ENCODE data around the gene SHROOM3. TPM values are rescaled to one million over a fixed set of nuclear protein-coding genes. Genes with fewer than 3 reads are reported as not detected.

Gene SHROOM3
- total and polyA plus RNA-seq, 2 donors from 2014 or later, result 5.5 to 67.3 TPM

DNA sequence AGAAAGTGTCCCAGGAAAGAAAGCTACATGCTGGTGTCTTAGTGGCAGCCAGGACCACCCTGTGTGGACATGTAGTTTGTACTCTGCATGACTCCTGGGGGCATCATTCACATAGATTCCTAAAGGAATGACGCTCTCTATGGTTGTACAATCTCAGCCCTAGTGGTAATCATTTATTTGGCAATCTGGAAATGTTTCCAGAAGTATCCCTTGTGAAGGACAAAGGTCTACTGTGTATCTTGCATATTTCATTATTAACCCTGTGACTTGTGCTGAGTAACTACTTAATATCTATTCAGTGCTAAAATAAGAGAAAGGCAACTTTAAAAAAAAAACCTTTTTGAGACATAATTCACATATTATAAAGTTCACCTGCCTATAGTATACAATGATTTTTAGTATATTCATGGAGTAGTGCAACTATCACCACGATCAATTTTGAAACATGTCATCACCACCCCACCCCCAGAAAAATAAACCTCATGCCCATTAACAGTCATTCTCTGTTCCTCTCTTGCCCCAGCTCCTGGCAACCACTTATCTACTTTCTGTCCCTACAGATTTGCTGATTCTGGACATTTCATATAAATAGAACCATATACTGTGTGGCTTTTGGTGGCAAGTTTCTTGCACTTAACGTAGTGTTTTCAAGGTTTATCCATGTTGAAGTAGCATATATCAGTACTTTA lies 51.7 kb downstream of the SHROOM3 start:
- Histone ChIP-seq H3K27me3 (ENCODE audit: control insufficient read depth, insufficient read depth, low read length) (no peaks in the 10 kb centered on the region), H3K4me3 (ENCODE audit: low read length in 3 of 3) (no peak overlapping the region), H3K9me3 (ENCODE audit: control insufficient read depth in 2 of 3, insufficient read depth in 1 of 3, low read length in 3 of 3) (no peaks in the 10 kb centered on the region), H3K9ac (ENCODE audit: low read length in 3 of 3) (no peak overlapping the region), H3K36me3 (ENCODE audit: control insufficient read depth in 2 of 3, insufficient read depth in 3 of 3, low read length in 3 of 3) (no peaks in the 10 kb centered on the region), H3K27ac (ENCODE audit: low read depth in 2 of 2, low read length in 2 of 2) (peak overlapping the region in 1 of 2 donors; percentile 50), H3K4me1 (ENCODE audit: control insufficient read depth in 2 of 3, insufficient read depth in 2 of 3, low read depth in 1 of 3, low read length in 3 of 3) (peaks cover 0 to 15% (median 3%) of the 10 kb centered on the region in 3 donors)
- no peak for DNase-seq
- FAIRE-seq, result no peak
- intact Hi-C loops (cut with DNase I), result no loop called here
- TF ChIP-seq CTCF (IDR thresholded peaks at IDR 0.05; ENCODE audit: borderline replicate concordance, extremely low read depth, insufficient read depth), result no peak

- DNase-seq (no peak), FAIRE-seq (no peak)
- Histone ChIP-seq H3K9ac (ENCODE audit: low read length in 3 of 3) (no peak overlapping the region), H3K4me1 (ENCODE audit: control insufficient read depth in 2 of 3, insufficient read depth in 2 of 3, low read depth in 1 of 3, low read length in 3 of 3) (peaks cover 0 to 15% (median 3%) of the 10 kb centered on the region in 3 donors), H3K27ac (ENCODE audit: low read depth in 2 of 2, low read length in 2 of 2) (no peak overlapping the region), H3K36me3 (ENCODE audit: control insufficient read depth in 2 of 3, insufficient read depth in 3 of 3, low read length in 3 of 3) (no peaks in the 10 kb centered on the region), H3K27me3 (ENCODE audit: control insufficient read depth, insufficient read depth, low read length) (no peaks in the 10 kb centered on the region), H3K4me3 (ENCODE audit: low read length in 3 of 3) (no peak overlapping the region), H3K9me3 (ENCODE audit: control insufficient read depth in 2 of 3, insufficient read depth in 1 of 3, low read length in 3 of 3) (no peaks in the 10 kb centered on the region)
- intact Hi-C loops (cut with DNase I), result no loop called here
- TF ChIP-seq CTCF (IDR thresholded peaks at IDR 0.05; ENCODE audit: borderline replicate concordance, extremely low read depth, insufficient read depth), result no peak
Observed at GRCh38 chr4:76487621-76488020, 52.6 kb downstream of the SHROOM3 start.

DNA sequence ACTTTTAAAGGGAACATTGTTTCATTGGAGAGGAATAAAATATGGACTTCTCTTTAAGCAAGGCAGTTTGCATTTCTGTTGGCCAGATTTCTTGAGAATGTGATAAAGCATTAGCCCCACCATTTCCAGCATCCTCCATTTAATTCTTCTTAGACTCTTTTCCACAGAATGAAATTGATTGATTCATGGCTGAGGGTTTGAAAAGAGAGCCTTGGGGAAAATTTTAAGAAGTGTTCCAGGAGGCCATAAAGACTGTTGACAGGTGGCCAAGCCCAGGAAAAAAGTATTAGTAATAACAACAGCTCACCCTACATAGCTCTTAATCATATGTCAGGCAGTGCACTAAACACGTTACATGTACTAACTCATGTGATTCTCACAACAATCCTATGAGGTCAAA lies 53.4 kb downstream of the SHROOM3 start:
- peak overlapping the region in 1 of 2 donors; percentile 32 for H3K27ac ChIP-seq (ENCODE audit: low read depth in 2 of 2, low read length in 2 of 2)
- intact Hi-C loops (cut with DNase I), result no loop called here
- H3K4me3 ChIP-seq (ENCODE audit: low read length in 3 of 3), result no peak overlapping the region
- H3K9ac ChIP-seq (ENCODE audit: low read length in 3 of 3), result no peak overlapping the region
- no peaks in the 10 kb centered on the region for H3K27me3 ChIP-seq (ENCODE audit: control insufficient read depth, insufficient read depth, low read length)
- no peaks in the 10 kb centered on the region for H3K36me3 ChIP-seq (ENCODE audit: control insufficient read depth in 2 of 3, insufficient read depth in 3 of 3, low read length in 3 of 3)
- no peaks in the 10 kb centered on the region for H3K9me3 ChIP-seq (ENCODE audit: control insufficient read depth in 2 of 3, insufficient read depth in 1 of 3, low read length in 3 of 3)
- peak in 2 of 5 donors; percentile 49 to 78 for DNase-seq
- TF ChIP-seq CTCF (IDR thresholded peaks at IDR 0.05; ENCODE audit: borderline replicate concordance, extremely low read depth, insufficient read depth), result no peak
- FAIRE-seq, result no peak
- peaks cover 0 to 15% (median 3%) of the 10 kb centered on the region in 3 donors for H3K4me1 ChIP-seq (ENCODE audit: control insufficient read depth in 2 of 3, insufficient read depth in 2 of 3, low read depth in 1 of 3, low read length in 3 of 3)

All from kidney (tissue), 14 donors.